HG03457 (cell line): ENCODE results near the gene PXDN.
"Not testable (repeated sequence)": the region's sequence is repeated elsewhere in the genome, so short reads cannot be mapped to it uniquely, and the experiment has no call there.

Source experiments
- ATAC-seq: cut with Tn5 transposase; IDR thresholded peaks from one replicate; pipeline ENCODE4 v1.9.1; 2021; ENCODE audit warnings: moderate number of reproducible peaks; ENCODE audit not compliant: unreplicated experiment

PXDN gene, protein sequence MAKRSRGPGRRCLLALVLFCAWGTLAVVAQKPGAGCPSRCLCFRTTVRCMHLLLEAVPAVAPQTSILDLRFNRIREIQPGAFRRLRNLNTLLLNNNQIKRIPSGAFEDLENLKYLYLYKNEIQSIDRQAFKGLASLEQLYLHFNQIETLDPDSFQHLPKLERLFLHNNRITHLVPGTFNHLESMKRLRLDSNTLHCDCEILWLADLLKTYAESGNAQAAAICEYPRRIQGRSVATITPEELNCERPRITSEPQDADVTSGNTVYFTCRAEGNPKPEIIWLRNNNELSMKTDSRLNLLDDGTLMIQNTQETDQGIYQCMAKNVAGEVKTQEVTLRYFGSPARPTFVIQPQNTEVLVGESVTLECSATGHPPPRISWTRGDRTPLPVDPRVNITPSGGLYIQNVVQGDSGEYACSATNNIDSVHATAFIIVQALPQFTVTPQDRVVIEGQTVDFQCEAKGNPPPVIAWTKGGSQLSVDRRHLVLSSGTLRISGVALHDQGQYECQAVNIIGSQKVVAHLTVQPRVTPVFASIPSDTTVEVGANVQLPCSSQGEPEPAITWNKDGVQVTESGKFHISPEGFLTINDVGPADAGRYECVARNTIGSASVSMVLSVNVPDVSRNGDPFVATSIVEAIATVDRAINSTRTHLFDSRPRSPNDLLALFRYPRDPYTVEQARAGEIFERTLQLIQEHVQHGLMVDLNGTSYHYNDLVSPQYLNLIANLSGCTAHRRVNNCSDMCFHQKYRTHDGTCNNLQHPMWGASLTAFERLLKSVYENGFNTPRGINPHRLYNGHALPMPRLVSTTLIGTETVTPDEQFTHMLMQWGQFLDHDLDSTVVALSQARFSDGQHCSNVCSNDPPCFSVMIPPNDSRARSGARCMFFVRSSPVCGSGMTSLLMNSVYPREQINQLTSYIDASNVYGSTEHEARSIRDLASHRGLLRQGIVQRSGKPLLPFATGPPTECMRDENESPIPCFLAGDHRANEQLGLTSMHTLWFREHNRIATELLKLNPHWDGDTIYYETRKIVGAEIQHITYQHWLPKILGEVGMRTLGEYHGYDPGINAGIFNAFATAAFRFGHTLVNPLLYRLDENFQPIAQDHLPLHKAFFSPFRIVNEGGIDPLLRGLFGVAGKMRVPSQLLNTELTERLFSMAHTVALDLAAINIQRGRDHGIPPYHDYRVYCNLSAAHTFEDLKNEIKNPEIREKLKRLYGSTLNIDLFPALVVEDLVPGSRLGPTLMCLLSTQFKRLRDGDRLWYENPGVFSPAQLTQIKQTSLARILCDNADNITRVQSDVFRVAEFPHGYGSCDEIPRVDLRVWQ (N-terminal part only)

DNA sequence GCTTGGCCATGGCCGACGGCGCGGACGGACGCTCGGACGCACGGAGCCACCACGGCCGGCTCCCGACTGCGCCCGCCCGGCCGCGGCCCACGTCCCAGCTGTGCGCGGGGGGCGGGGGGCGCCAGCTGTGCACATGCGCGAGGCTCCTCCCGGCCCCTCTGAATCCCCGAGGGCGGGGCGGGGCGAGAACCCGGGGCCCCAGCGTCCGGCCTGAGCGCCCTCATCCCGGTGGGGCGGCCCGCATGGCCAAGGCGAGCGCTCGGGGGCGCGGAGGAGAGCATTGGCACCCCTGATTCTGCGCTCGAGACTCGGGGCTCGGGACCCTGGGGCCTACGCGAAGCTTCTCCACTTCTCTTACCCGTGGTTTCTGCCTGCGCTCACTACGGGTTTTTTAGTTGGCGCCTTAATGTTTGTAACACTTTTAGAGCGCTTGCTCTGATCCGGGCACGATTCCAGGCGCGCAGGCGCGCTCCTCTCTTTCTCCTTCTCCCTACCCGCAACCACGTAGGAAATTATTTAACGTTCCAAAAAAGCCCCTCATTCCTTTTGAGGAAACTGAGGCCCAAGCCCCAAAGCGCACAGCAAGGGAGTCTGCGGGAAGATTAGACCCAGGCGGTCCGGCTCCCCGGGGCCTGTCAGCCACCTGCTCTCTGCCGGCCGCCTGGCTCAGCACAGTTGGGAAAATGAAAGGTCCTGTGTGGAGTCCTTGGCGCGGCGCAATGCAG, at the start of gene PXDN:
Gene PXDN (minus strand): TSS at position 70 of the 725 bp plus-strand sequence. CDS start 60 bp downstream, at position 10.
- no peak for ATAC-seq

DNA sequence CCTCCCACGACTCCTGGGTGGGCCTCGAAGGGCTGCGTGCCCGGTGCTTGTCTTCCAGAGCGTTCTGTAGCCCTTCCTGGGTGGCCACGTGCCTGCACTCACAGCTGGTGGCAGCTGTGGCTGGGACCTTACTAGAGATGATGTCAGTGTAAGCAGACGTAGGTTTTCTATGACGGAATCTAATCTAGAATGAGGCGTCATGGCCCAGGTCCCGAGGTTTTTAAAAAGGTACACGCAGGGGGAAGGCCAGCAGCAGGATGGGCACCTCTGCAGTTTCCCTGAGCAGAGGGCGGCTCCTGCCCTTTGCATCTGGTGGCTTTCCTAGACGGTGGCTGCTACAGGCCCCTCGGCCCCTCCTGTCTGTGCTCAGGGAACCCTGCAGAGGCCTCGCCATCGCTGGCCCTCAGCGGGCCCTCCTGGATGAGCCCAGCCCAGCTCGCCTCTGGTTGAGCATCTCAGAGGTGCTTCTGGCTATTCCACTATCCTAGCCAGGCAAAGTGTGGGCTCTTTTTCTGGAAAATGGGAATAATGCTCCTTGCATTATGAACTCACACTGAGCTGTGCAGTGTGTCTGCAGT, 49.6 kb upstream of the PXDN start:
- ATAC-seq, result no peak

DNA sequence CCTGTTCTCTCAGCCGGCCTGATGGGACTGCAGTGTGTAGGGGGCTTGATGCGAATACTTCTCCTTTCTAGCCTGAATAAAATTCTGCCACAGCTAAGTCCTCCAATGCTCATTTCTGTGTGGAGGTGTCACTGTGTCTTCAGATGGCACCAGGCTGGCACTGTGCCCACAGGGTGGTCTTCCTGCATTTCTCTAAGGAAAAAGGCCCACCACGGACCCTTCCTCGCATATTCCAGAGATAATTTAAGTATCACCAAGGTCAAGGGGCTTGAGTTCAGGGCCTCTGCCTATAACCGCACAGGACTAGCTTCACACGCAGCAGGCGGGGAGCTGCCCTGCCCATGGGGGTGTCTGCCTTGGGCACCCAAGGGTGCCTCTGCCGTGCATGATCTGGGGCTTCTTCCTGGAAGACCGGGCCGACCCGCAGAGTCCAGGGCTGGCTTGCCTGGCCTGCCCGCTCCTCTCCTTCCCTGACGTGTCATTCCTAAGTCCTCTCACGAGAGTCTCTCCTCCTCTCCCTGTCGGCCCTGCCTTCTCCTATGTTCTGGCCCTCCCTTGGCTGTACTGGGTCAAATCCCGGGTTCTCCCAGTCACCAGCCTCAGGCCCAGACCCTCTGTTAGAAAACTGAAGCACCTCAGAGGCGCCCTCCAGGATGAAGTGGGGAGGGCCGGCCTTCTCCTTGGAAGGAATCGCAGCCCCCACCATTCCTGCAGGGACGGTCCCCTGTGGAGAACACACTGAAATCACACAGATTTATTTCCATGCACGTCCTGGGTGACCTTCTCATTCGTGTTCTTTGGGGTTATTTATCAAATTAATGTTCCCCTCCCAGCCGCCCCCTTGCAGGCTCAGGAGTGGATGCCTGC, 48.9 kb upstream of the PXDN start:
- ATAC-seq, result no peak

DNA sequence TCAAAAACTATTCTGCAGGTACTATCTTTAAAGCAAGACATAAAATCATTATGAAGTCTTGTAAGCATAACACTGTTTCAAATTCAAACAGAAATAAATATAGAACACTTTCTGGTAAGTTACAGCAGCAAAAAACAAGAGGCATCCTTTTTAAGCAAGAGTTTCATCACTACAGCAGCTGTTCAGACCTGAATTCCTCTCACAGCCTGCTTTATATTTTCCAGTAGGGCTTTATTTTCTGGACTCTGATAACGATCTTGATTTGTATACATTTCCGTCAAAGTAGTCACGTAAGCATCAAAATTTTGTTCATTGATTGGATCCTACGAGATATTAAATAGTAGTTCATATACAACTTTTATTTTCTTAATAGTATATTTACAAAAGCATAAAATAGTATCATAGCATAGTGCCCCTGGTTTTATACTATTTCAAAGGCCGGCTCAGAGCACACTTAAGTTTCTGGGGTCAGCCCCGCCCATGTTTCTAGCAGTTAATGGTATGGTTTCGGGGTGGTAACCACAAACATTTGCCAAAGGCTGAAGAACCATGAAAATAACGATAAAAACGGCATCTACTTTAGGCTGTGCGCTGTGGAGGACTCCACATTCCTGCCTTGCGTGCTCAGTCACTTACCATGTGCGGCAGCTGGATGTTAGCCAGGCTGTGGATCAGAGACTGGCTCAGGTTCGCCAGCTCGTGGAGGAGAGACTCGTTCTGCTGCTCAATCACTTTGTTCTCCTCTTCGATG, 47.5 kb upstream of the PXDN start:
- ATAC-seq, result no peak

DNA sequence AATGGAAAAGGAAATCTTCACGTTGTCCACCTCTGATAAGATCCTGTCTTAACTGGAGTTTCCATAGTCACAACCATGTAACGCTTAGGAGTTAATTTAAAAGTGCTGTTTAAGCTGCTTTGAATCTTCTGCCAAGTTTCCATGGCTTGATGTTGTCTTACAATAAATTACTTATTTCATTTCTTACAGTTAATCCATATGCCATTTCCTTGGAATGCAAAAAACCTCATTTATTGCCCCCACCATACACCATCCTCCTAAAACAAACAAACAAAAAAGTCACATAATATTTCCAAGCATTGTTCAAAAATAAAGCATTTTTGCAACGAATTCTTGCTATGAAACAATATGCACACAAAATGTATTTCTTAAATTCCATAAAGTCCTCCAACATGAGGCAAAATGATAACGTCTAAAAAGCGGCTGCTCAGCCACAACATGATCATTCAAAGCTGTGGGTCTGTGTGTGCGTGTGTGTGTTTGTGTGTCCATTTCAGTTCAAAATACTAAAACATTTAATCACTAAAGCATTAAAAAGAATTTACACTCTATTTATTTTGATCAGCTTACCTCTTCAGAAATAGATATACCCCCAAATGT, 46.8 kb upstream of the PXDN start:
- ATAC-seq, result no peak

DNA sequence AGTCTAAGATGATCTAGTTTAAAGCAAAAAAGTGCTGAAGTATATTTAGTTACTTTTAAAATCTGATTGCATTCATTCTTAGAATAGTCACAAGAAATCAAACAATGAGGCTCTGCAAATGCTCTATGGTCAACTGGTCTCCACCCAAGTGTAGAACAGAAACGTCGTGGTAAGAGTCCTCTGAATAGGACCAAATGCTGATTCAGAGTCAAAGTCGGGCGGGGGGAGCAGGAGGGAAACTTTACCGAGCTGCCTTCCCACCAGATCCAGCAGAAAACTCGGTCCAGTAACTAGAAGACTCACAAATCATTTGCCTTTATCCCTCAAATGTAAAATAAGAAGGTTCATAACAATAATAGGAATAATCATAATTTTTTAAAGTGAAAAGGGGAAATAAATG, 46.2 kb upstream of the PXDN start:
- no peak for ATAC-seq

DNA sequence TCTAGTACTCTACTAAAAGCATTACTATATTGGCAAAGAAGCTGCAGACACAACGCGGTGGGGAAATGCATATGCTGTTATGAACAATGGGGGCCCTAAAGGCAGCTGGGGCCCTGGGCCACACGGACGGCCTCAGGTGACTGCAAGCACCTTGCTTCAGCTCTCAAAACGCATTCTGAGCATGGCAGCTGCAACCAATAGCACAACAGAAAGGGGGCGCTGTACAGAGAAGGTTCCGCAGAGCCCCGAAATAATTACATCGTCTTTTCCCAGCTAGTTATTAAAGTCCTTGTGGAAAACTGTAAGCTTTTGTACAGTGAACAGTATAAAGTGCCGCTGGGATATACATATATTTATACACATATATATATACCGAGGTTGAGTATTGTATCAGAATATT, 45.3 kb upstream of the PXDN start:
- no peak for ATAC-seq

DNA sequence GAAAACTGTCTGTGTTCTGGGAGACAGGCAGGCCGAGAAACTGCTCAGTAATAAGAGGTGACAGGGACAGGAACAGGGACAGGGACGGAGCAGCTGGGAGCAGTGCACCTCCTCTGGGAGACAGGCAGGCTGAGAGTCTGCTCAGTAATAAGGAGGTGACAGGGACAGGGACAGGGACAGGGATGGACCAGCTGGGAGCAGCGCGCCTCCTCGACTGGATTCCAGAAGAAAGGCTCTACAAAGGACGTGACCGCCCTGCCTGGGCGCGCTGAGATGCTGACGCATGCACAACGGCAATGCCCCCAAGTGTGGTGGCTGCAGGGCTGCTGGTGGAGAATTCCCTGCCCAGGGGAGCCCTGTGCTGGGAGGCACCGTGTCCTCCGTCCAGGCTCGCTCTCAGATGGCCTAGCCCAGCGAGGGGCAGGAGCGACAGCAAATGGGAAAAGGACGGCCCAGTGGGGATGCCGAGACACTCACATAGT, 44.2 kb upstream of the PXDN start:
- ATAC-seq, result no peak

DNA sequence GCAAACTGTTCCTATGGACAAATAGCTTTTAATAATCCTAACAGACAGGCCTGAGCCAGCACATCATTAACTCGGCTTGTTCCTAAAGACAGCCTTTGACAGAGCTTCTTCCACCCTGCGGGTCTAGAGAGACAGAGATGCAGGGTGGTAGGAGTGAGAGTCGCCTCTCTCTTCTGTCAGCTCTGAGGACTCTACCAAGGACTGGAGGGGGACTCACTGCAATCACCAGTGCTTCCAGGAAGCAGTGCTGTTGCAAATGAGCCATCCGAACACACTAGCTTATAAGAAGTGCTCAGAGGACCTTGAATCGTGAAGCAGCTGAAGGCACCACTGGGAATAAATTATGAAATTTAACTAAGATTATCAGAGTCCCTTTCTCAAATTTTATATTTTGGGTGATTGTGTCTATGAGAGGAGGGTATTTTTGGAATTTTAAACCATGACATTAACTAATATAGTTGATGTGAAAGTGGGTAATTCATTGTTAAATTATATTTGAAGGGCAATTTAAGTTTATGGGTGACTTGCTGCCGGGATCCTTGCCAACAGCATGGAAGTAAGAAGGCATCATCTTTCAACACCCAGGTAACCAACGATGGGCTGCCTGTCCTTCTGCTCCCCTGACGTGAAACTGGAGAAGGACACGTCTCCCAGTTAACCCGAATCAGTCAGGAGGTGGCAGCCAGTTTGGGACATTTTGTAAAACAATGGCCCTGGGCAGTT, 43.6 kb upstream of the PXDN start:
- ATAC-seq, result no peak

DNA sequence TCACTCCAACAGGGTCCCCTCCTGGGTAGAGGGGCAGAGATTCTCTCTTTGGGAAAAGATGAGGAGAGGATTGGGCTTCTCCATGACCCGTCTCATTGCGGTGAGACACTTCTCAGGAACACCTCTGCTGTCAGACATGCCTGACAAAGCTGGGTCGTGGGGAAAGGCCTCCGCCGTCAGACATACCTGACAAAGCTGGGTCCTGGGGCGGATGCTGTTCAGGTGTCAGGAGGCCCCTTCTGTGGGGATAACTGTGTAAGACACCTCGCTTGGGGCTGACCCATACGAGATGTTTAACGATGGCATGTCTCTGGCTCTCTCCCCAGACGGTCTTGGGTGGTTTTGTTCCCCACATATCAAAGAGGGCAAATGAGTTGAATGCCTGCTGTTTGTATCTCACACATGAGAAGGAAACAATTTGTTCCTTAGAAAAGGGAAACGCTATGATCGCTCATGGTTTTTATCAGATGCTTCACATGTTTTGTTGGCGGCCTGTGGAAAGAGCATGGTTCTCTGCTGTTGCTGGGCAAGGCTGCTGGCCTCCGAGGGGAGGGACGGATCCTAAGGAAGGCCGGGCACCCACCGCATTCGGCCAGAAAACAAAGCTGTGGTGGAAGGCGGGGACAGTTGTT, 40.8 kb upstream of the PXDN start:
- ATAC-seq, result no peak

DNA sequence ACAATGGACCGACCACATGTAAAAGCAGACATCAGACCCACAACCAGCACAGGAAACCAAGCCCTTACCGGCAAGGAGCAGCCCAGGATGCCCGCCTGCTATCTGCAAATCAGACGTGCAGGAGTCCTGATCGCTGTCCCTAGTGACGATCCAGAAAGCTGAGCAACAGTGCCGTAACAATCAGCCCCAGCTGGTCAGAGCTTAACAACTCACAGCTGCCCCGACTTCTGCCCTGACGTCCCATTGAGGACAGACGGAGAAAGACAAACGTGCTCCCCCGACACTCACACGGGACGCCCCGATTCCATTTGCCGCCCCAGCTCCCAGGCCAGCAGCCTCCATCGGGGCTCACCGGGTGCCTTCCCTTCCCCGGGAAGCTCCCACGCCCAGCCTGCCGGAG, 39.8 kb upstream of the PXDN start:
- no peak for ATAC-seq

DNA sequence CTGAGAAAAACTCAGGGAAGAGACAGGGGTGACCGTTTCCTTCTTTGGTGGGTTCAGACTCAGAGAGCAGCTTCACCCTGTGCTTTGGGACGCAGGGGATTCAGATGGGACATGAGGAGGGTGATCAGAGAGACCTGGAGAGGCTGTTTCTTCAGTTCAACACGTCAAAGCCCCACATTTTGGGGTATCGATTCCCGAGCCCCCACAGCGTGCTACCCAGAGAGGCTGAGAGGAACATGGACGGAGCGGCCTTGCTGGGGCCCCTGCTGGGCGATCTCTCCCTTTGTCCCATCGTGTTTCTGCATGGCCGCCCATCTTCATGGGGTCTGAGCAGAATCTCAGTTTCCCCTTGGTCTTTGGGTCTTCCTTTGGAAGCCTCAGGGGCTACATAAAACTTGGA, 38.2 kb upstream of the PXDN start:
- ATAC-seq, result no peak

DNA sequence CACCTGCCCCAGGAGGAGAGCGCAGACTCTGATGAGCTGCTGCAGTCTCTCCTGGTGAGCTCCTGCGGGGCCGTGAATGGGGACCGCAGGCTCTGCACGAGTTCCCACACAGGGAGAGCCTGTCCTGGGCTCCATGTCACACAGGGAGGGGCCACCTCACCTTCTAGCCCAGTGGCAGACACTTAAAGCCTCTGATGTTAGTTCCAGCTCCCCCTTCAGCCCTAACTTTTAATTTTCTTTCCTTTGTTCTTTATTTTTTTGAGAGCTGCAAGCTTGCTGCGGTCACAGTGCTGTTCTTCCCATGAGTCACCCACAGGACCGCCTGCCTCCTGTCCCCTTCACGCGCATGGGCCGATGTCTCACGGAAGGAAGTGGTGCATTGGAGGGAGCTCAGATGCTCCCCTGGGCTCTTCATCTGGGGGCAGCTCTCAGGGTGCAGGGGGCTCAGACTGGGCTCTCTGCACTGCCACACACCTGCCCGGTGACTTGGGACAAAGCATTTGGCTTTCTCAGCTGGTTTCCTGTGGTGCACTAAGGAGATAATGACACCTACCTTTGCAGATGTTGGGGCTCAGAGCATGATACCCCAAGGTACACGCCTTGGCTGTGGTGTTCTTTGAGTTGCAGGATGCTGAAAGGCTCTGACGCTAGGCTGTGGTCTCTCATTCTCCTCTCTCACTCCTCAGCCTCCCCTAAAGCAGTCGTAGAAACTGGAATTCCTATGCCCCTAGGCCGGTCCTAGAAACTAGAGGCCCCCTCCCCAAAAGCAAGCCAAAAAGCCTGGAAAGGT, 37.2 kb upstream of the PXDN start:
- ATAC-seq, result no peak

DNA sequence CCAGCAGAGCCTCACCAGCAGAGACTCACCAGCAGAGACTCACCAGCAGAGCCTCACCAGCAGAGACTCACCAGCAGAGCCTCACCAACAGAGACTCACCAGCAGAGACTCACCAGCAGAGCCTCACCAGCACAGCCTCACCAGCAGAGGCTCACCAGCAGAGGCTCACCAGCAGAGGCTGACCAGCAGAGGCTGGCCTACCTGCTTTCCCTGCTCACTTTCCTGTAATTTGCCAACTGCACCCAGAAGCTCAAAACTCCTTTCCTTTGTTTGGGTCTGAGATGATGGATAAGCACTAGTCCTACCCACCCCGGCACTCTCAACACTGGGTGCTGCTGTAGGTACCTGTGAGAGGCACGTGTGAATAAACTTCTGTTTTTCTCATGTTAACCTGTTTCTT, 36.4 kb upstream of the PXDN start:
- ATAC-seq, result no peak

DNA sequence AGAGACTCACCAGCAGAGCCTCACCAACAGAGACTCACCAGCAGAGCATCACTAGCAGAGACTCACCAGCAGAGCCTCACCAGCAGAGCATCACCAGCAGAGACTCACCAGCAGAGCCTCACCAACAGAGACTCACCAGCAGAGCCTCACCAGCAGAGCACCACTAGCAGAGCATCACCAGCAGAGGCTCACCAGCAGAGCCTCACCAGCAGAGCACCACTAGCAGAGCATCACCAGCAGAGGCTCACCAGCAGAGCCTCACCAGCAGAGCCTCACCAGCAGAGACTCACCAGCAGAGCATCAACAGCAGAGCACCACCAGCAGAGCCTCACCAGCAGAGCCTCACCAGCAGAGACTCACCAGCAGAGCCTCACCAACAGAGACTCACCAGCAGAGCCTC, 35.7 kb upstream of the PXDN start:
- not testable (repeated sequence) for ATAC-seq

DNA sequence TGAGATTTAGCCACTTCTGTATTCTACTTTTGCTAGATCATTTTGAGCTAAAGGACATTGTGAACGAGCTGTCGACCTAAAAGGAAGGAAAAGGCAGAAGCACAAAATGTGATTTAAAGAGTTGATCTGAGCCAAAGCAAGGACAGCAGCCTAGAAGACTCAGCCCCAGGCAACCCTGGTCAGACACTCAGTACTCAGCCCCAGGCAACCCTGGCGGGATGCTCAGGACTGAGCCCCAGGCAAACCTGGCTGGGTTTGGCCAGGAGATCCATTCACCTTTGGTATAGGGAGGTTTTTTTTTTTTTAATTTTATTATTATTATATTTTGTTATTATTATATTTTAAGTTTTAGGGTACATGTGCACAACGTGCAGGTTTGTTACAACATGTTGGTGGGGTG, 34.3 kb upstream of the PXDN start:
- no peak for ATAC-seq
